ENCODE data around the gene PTER. TPM values are rescaled to one million over a fixed set of nuclear protein-coding genes. Genes with fewer than 3 reads are reported as not detected.

PTER gene
- total RNA-seq, 6 experiments from 2014 or later = 8.5 to 31.8 (median 12.2) TPM

DNA sequence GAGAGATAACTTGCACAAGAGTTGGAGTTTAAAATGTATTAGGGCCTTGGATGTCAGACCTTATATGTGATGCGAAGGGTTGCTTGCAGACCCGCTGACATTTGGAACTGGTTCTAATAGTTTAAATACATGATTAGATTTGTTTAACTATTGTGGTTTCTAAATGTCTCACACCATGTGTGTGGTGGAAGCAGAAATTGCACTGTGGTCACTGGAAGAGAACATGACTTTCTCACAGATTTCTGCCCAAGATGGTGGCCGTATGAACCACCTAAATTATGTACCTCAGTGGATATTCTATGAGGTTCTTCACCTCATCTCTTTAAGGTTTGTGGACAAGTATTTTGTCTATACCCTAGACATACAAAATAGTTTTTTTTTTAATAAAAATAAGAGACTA lies 93.0 kb downstream of the PTER start:
- H3K4me1 ChIP-seq = no peaks in the 10 kb centered on the region
- H3K36me3 ChIP-seq = no peaks in the 10 kb centered on the region
- no peak overlapping the region for H3K27ac ChIP-seq
- 51% methylated on average over 3 of the region's 3 CpGs for WGBS (ENCODE audit: insufficient coverage, low coverage, low lambda C conversion rate, missing lambda C conversion rate)
- DNase-seq (no peak), ATAC-seq (no peak)
- H3K4me3 ChIP-seq = no peak overlapping the region
- no peaks in the 10 kb centered on the region for H3K27me3 ChIP-seq
- TF ChIP-seq, protein P1, sequence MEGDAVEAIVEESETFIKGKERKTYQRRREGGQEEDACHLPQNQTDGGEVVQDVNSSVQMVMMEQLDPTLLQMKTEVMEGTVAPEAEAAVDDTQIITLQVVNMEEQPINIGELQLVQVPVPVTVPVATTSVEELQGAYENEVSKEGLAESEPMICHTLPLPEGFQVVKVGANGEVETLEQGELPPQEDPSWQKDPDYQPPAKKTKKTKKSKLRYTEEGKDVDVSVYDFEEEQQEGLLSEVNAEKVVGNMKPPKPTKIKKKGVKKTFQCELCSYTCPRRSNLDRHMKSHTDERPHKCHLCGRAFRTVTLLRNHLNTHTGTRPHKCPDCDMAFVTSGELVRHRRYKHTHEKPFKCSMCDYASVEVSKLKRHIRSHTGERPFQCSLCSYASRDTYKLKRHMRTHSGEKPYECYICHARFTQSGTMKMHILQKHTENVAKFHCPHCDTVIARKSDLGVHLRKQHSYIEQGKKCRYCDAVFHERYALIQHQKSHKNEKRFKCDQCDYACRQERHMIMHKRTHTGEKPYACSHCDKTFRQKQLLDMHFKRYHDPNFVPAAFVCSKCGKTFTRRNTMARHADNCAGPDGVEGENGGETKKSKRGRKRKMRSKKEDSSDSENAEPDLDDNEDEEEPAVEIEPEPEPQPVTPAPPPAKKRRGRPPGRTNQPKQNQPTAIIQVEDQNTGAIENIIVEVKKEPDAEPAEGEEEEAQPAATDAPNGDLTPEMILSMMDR (IDR thresholded peaks at IDR 0.05) = no peak
- TF ChIP-seq POLR2A (IDR thresholded peaks at IDR 0.05) = no peak
- intact Hi-C loops (cut with DNase I) = no loop called here
- H3K9me3 ChIP-seq = no peaks in the 10 kb centered on the region

DNA sequence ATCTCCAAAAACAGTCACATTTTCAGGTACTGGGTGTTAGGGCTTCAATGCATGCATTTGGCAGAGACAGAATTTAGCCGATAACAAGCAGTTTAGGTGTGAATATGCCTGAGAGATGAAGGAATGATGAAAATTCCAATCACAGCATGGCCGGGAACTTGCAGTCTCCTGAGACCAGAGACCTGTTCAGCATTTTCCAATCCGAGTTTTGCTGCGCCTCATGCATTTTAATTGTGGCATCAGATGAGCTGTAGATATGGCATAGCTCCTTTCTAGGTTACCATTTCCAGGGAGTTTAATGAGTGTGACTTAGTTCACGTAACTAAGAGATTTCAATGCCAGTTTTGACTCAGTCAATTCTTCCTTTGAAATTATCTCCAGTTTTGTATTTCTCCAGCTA lies 99.3 kb downstream of the PTER start:
- WGBS (ENCODE audit: insufficient coverage, low coverage, low lambda C conversion rate, missing lambda C conversion rate) = 87% methylated on average over 3 of the region's 5 CpGs
- intact Hi-C loops (cut with DNase I) = no loop called here
- H3K27ac ChIP-seq = no peak overlapping the region
- H3K4me3 ChIP-seq = no peak overlapping the region
- H3K36me3 ChIP-seq = no peaks in the 10 kb centered on the region
- DNase-seq = no peak
- no peaks in the 10 kb centered on the region for H3K4me1 ChIP-seq
- no peaks in the 10 kb centered on the region for H3K9me3 ChIP-seq
- H3K27me3 ChIP-seq = no peaks in the 10 kb centered on the region
- TF ChIP-seq, protein P1 (IDR thresholded peaks at IDR 0.05) = no peak
- no peak for TF ChIP-seq POLR2A (IDR thresholded peaks at IDR 0.05)
- ATAC-seq = no peak

DNA sequence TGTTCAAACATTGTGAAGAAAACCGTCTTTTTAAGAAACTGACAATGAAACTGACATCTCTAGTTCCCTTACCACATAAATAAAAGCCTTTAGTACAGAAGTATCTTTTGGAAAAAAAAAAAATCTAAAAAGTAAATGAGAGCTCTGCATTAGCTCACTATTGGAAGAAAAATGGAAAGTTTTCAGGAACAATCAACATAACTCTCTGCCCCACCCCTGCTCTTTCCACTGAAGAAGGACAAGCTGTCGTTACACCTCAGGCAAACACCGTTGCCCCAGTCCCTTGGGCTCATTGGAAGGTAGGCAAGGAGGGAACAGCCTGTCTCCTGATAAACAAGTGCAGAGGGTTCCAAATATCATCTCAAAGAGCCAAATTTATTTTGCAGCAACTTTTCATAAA lies 107.3 kb downstream of the PTER start:
- no peak for ATAC-seq
- Histone ChIP-seq H3K4me1 (no peaks in the 10 kb centered on the region), H3K27me3 (no peaks in the 10 kb centered on the region), H3K27ac (no peak overlapping the region), H3K36me3 (no peaks in the 10 kb centered on the region), H3K4me3 (no peak overlapping the region), H3K9me3 (no peaks in the 10 kb centered on the region)
- intact Hi-C loops (cut with DNase I) = no loop called here
- WGBS (ENCODE audit: insufficient coverage, low coverage, low lambda C conversion rate, missing lambda C conversion rate) = 66% methylated on average over 3 of the region's 3 CpGs
- no peak for DNase-seq
- TF ChIP-seq, protein P1 (IDR thresholded peaks at IDR 0.05) = no peak
- TF ChIP-seq POLR2A (IDR thresholded peaks at IDR 0.05) = no peak

DNA sequence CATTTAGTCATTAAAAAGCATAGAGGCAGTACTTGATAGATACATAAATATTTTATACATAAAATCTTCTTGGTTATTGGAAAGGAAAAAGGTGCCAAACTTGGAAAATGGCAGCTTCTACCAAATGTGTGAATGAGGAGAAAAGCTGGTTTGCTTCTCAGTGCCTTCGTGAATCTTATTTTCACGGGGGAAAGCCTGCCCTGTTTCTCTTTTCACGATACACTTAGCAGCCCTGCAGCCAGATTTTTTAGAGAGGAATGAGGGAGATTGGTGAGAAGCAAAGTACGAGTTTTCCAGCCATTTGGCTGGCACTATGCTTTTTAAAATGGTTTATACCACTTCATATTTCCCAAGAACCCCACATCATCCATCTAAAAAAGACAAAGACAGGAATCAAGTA lies 107.8 kb downstream of the PTER start:
- Histone ChIP-seq H3K4me1 (no peaks in the 10 kb centered on the region), H3K27me3 (no peaks in the 10 kb centered on the region), H3K4me3 (no peak overlapping the region), H3K36me3 (no peaks in the 10 kb centered on the region), H3K27ac (no peak overlapping the region), H3K9me3 (no peaks in the 10 kb centered on the region)
- 61% methylated on average over 4 of the region's 4 CpGs for WGBS (ENCODE audit: insufficient coverage, low coverage, low lambda C conversion rate, missing lambda C conversion rate)
- DNase-seq (no peak), ATAC-seq (no peak)
- TF ChIP-seq, protein P1 (IDR thresholded peaks at IDR 0.05) = no peak
- TF ChIP-seq POLR2A (IDR thresholded peaks at IDR 0.05) = no peak
- intact Hi-C loops (cut with DNase I) = no loop called here

DNA sequence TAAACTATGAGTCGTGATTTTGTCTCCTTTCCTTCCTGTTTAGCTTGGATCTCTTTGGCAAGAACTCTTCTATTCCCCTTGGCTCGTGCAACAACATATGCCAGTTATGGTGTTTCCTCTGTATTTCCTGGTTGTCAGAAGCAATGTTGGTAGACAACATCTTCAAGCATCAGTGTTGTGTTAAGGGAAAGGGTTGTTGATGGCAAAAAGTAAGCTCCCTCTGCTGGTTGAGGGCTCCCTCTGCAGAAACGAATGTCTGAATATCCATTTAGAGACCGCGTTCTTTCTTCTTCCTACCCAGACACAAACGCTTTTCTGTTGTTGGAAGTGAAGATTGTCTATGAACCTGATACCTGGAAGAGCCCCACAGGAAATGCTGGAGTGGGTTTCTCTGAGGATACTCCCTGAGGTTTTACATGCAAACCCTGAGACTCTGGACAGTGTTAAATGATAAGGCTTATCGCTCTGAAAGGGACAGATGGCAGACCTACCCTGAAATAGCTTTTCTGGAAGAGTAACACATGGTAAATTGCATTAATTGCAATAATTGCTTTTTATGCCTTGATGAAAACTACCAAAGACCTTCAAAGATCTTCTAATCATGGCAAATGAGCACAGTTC lies 108.4 kb downstream of the PTER start:
- H3K9me3 ChIP-seq = no peaks in the 10 kb centered on the region
- H3K4me3 ChIP-seq = no peak overlapping the region
- DNase-seq = no peak
- no peaks in the 10 kb centered on the region for H3K27me3 ChIP-seq
- WGBS (ENCODE audit: insufficient coverage, low coverage, low lambda C conversion rate, missing lambda C conversion rate) = 19% methylated on average over 7 of the region's 7 CpGs
- ATAC-seq = peak; percentile 64 to 74 (median 71)
- H3K4me1 ChIP-seq = no peaks in the 10 kb centered on the region
- TF ChIP-seq, protein P1 (IDR thresholded peaks at IDR 0.05) = peak; percentile 49 to 63 (median 55)
- no peak for TF ChIP-seq POLR2A (IDR thresholded peaks at IDR 0.05)
- H3K36me3 ChIP-seq = no peaks in the 10 kb centered on the region
- no peak overlapping the region for H3K27ac ChIP-seq
- intact Hi-C loops (cut with DNase I) = no loop called here
